Gastroesophageal sphincter (tissue), 4 donors: ENCODE data around the gene PRKCQ. TPM values are rescaled to one million over a fixed set of nuclear protein-coding genes. Genes with fewer than 3 reads are reported as not detected.

Source experiments
- ATAC-seq: fragments of 150-250 bp; one replicate; pipeline ENCODE4 v1.9.1; 2016; ENCODE audit warnings: mild to moderate bottlenecking, moderate library complexity
- H3K27ac ChIP-seq, 4 donors: fragments of 200-600 bp; sonication (generic) in 3 of 4; 1 replicate in 3 of 4; 2 replicates in 1 of 4; pipeline ENCODE4 v1.5.1; 2016 to 2019
- H3K27me3 ChIP-seq: fragments of 200-600 bp; sonication (generic); one replicate; pipeline ENCODE4 v1.5.1; 2019
- H3K36me3 ChIP-seq, 2 donors: fragments of 200-600 bp; sonication (generic); one replicate each; pipeline ENCODE4 v1.5.1; 2019; ENCODE audit warnings: control low read depth in 1 of 2
- H3K4me1 ChIP-seq, 3 donors: fragments of 200-600 bp; sonication (generic); 1 replicate in 2 of 3; 2 replicates in 1 of 3; pipeline ENCODE4 v1.5.1; 2016 to 2019; ENCODE audit warnings: control low read depth in 2 of 3
- H3K4me3 ChIP-seq, 2 donors: fragments of 200-600 bp; sonication (generic); one replicate each; pipeline ENCODE4 v1.5.1; 2019; ENCODE audit warnings: mild to moderate bottlenecking in 1 of 2, moderate library complexity in 1 of 2
- H3K9me3 ChIP-seq, 3 donors: fragments of 200-600 bp; sonication (generic); one replicate each; pipeline ENCODE4 v1.5.1; 2017 to 2019; ENCODE audit warnings: control low read depth in 2 of 3
- EP300 ChIP-seq: sonication (generic); formaldehyde crosslinking; IDR thresholded peaks from one replicate; pipeline ENCODE4 v1.6.1; 2017; ENCODE audit warnings: antibody characterized with exemption, mild to moderate bottlenecking
- POLR2A ChIP-seq, 2 donors: fragments of 450-650 bp; IDR thresholded peaks; one replicate each; pipeline ENCODE4 v1.6.1; 2017; ENCODE audit warnings: antibody characterized with exemption in 2 of 2, mild to moderate bottlenecking in 2 of 2, moderate library complexity in 1 of 2
- POLR2AphosphoS5 ChIP-seq: sonication (generic); formaldehyde crosslinking; IDR thresholded peaks from one replicate; pipeline ENCODE4 v1.6.1; 2017; ENCODE audit warnings: antibody characterized with exemption
- WGBS, 2 donors: methylation state at CpG; one replicate each; pipeline ENCODE4 v1.1.5; 2018; ENCODE audit warnings: low coverage in 1 of 2; 5-methylcytosine and 5-hydroxymethylcytosine counted together
- total RNA-seq, 4 donors: library from RNA; depleted of rRNA; stranded (reverse); fragments of >200 nt; gene quantifications; one replicate each; pipeline ENCODE4 v1.1.0, GENCODE V29; 2016
- TF ChIP-seq, protein P1 (sequence below), 4 experiments: fragments of 200-600 bp in 2 of 4; fragments of 450-650 bp in 2 of 4; sonication (generic) in 1 of 4; IDR thresholded peaks; one replicate each; pipeline ENCODE4 v1.5.1; 2017 to 2019; ENCODE audit warnings: antibody characterized with exemption in 4 of 4, mild to moderate bottlenecking in 2 of 4, moderate library complexity in 2 of 4

Gene PRKCQ
- total RNA-seq, 4 donors from 2014 or later = 2.0 to 7.6 (median 4.3) TPM

GRCh38 chr10:6569259-6569658, 10.8 kb downstream of the PRKCQ start:
- no peak overlapping the region for H3K4me3 ChIP-seq
- H3K27ac ChIP-seq = no peak overlapping the region
- 67 to 100% methylated on average over 2 to 7 of the region's 7 CpGs for WGBS, 2 donors
- no peaks in the 10 kb centered on the region for H3K36me3 ChIP-seq
- TF ChIP-seq EP300 (no peak), POLR2AphosphoS5 (no peak), POLR2A (IDR thresholded peaks at IDR 0.05) (no peak)
- TF ChIP-seq, protein P1, sequence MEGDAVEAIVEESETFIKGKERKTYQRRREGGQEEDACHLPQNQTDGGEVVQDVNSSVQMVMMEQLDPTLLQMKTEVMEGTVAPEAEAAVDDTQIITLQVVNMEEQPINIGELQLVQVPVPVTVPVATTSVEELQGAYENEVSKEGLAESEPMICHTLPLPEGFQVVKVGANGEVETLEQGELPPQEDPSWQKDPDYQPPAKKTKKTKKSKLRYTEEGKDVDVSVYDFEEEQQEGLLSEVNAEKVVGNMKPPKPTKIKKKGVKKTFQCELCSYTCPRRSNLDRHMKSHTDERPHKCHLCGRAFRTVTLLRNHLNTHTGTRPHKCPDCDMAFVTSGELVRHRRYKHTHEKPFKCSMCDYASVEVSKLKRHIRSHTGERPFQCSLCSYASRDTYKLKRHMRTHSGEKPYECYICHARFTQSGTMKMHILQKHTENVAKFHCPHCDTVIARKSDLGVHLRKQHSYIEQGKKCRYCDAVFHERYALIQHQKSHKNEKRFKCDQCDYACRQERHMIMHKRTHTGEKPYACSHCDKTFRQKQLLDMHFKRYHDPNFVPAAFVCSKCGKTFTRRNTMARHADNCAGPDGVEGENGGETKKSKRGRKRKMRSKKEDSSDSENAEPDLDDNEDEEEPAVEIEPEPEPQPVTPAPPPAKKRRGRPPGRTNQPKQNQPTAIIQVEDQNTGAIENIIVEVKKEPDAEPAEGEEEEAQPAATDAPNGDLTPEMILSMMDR (IDR thresholded peaks at IDR 0.05) = no peak
- H3K27me3 ChIP-seq = no peaks in the 10 kb centered on the region
- no peaks in the 10 kb centered on the region for H3K4me1 ChIP-seq
- H3K9me3 ChIP-seq = no peaks in the 10 kb centered on the region
- no peak for ATAC-seq

DNA sequence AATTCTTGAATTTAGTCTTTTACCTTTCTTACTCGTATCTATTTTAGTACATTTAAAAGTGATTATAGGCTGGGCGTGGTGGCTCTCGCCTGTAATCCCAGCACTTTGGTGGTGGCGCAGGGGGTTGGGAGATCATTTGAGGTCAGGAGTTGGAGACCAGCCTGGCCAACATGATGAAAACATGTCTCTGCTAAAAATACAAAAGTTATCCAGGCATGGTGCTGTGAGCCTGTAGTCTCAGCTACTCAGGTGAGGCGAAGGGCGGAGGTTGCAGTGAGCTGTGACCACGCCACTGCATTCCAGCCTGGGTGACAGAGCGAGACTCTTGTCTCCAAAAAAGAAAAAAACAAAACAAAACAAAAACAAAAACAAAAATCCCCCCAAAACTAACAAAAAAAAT, 12.2 kb downstream of the PRKCQ start:
- Histone ChIP-seq H3K4me1 (no peaks in the 10 kb centered on the region), H3K27me3 (no peaks in the 10 kb centered on the region), H3K4me3 (no peak overlapping the region), H3K27ac (no peak overlapping the region), H3K9me3 (no peaks in the 10 kb centered on the region), H3K36me3 (no peaks in the 10 kb centered on the region)
- WGBS, 2 donors = 57 to 83% methylated on average over 3 to 5 of the region's 8 CpGs
- ATAC-seq = no peak
- no peak for TF ChIP-seq EP300
- TF ChIP-seq, protein P1 (IDR thresholded peaks at IDR 0.05) = no peak
- no peak for TF ChIP-seq POLR2AphosphoS5
- TF ChIP-seq POLR2A (IDR thresholded peaks at IDR 0.05) = no peak

GRCh38 chr10:6567203-6567703, 12.8 kb downstream of the PRKCQ start:
- Histone ChIP-seq H3K27ac (no peak overlapping the region), H3K4me1 (no peaks in the 10 kb centered on the region), H3K36me3 (no peaks in the 10 kb centered on the region), H3K4me3 (no peak overlapping the region), H3K9me3 (no peaks in the 10 kb centered on the region), H3K27me3 (no peaks in the 10 kb centered on the region)
- no peak for TF ChIP-seq POLR2AphosphoS5
- TF ChIP-seq POLR2A (IDR thresholded peaks at IDR 0.05) = no peak
- TF ChIP-seq EP300 = no peak
- TF ChIP-seq, protein P1 (IDR thresholded peaks at IDR 0.05) = no peak
- WGBS, 2 donors = 76 to 96% methylated on average over 4 to 5 of the region's 5 CpGs
- ATAC-seq = no peak

DNA sequence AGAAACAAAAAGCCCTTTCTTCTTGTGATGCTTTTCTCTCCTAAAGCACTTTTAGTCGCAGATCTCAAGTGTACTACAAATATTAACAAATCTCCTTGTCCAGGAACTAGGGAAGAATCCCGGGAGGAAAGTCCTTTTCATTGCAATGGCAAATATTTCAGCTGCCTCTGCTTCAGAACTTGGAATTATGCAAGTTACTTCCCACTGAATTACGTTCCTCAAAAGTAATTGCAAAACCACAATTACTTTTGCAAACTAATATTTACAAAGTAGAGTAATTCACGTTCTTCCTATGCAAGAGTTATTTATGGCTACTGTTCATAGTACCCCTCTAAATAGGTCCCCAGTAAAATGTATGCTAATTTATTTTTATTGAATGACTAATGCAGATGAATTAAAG, 14.5 kb downstream of the PRKCQ start:
- Histone ChIP-seq H3K4me1 (no peaks in the 10 kb centered on the region), H3K27me3 (no peaks in the 10 kb centered on the region), H3K4me3 (no peak overlapping the region), H3K36me3 (no peaks in the 10 kb centered on the region), H3K27ac (no peak overlapping the region), H3K9me3 (no peaks in the 10 kb centered on the region)
- TF ChIP-seq POLR2A (IDR thresholded peaks at IDR 0.05) (no peak), POLR2AphosphoS5 (no peak), EP300 (no peak)
- TF ChIP-seq, protein P1 (IDR thresholded peaks at IDR 0.05) = no peak
- no peak for ATAC-seq
- 45 to 57% methylated on average over 4 of the region's 4 CpGs for WGBS, 2 donors

GRCh38 chr10:6564367-6564766, 15.7 kb downstream of the PRKCQ start:
- H3K4me3 ChIP-seq = no peak overlapping the region
- no peaks in the 10 kb centered on the region for H3K9me3 ChIP-seq
- H3K4me1 ChIP-seq = no peaks in the 10 kb centered on the region
- no peak overlapping the region for H3K27ac ChIP-seq
- WGBS, 2 donors = 59 to 80% methylated on average over 1 to 3 of the region's 5 CpGs
- no peak for ATAC-seq
- H3K27me3 ChIP-seq = no peaks in the 10 kb centered on the region
- no peaks in the 10 kb centered on the region for H3K36me3 ChIP-seq
- TF ChIP-seq EP300 (no peak), POLR2A (IDR thresholded peaks at IDR 0.05) (no peak)
